Smooth muscle cell (in vitro differentiated cells): ENCODE measurements around the gene PRKX. TPM values are rescaled to one million over a fixed set of nuclear protein-coding genes. Genes with fewer than 3 reads are reported as not detected.
"Not testable (repeated sequence)": the region's sequence is repeated elsewhere in the genome, so short reads cannot be mapped to it uniquely, and the experiment has no call there.

Experiments used
- DNase-seq: peaks from one replicate; lab custom pipeline; 2025; ENCODE audit not compliant: unreplicated experiment; lab: John Stamatoyannopoulos, UW
- H2AFZ ChIP-seq: fragments of 200-600 bp; sonication (generic); 2 replicates; pipeline ENCODE4 v1.6.0; 2016; ENCODE audit warnings: antibody characterized with exemption, low read depth, mild to moderate bottlenecking
- H3F3A ChIP-seq: fragments of 200-600 bp; sonication (generic); 2 replicates; pipeline ENCODE4 v1.6.0; 2017; ENCODE audit warnings: antibody characterized with exemption, low read depth
- H3K27ac ChIP-seq: fragments of 200-600 bp; sonication (generic); 2 replicates; pipeline ENCODE4 v1.5.1; 2016; ENCODE audit warnings: low read depth, mild to moderate bottlenecking
- H3K27me3 ChIP-seq: fragments of 200-600 bp; sonication (generic); 2 replicates; pipeline ENCODE4 v1.6.1; 2016; ENCODE audit warnings: low read depth, mild to moderate bottlenecking
- H3K36me3 ChIP-seq: fragments of 200-600 bp; sonication (generic); 2 replicates; pipeline ENCODE4 v1.5.1; 2016; ENCODE audit warnings: low read depth
- H3K4me1 ChIP-seq: fragments of 200-600 bp; sonication (generic); 2 replicates; pipeline ENCODE4 v1.5.1; 2016; ENCODE audit warnings: low read depth
- H3K4me2 ChIP-seq: fragments of 200-600 bp; sonication (generic); 2 replicates; pipeline ENCODE4 v1.6.0; 2016; ENCODE audit warnings: mild to moderate bottlenecking
- H3K4me3 ChIP-seq: fragments of 200-600 bp; sonication (generic); 2 replicates; pipeline ENCODE4 v1.5.1; 2016; ENCODE audit warnings: mild to moderate bottlenecking
- H3K79me2 ChIP-seq: fragments of 200-600 bp; sonication (generic); 2 replicates; pipeline ENCODE4 v1.6.0; 2016; ENCODE audit warnings: low read depth, mild to moderate bottlenecking
- H3K9ac ChIP-seq: fragments of 200-600 bp; sonication (generic); 2 replicates; pipeline ENCODE4 v1.6.0; 2016; ENCODE audit warnings: low read depth
- H3K9me3 ChIP-seq: fragments of 200-600 bp; sonication (generic); replicated peaks from 2 replicates; pipeline ENCODE4 v1.5.1; 2016; ENCODE audit warnings: low read depth
- H4K20me1 ChIP-seq: fragments of 200-600 bp; sonication (generic); 2 replicates; pipeline ENCODE4 v1.6.0; 2016; ENCODE audit warnings: low read depth
- WGBS: methylation state at CpG from one replicate; pipeline ENCODE4 v1.1.7; 2016; ENCODE audit warnings: low lambda C conversion rate; 5-methylcytosine and 5-hydroxymethylcytosine counted together
- polyA plus RNA-seq: library from polyadenylated mRNA; unstranded; fragments of >200 nt; fragmentation: Nextera tagmentation; extraction: Ambion mirVana; gene quantifications from 2 replicates; pipeline ENCODE4 v1.2.1, GENCODE V29; 2016
- total RNA-seq: library from RNA; depleted of rRNA; stranded (reverse); fragments of >200 nt; gene quantifications from 2 replicates; pipeline ENCODE4 v1.2.3, GENCODE V29; 2014
- TF ChIP-seq, protein P1 (sequence below): fragments of 200-600 bp; sonication (generic); IDR thresholded peaks from 2 replicates; pipeline ENCODE4 v1.5.1; 2017; ENCODE audit warnings: borderline replicate concordance, mild to moderate bottlenecking, antibody characterized with exemption; ENCODE audit not compliant: insufficient read depth, poor library complexity, severe bottlenecking

PRKX gene
- total and polyA plus RNA-seq, 2 experiments from 2014 or later = 9.5 to 10.1 TPM

GRCh38 chrX:3627594-3627993, 85.9 kb downstream of the PRKX start:
- no peaks in the 10 kb centered on the region for H3F3A ChIP-seq
- no peak for DNase-seq
- H2AFZ ChIP-seq = no peak overlapping the region
- no peak overlapping the region for H3K4me2 ChIP-seq
- H4K20me1 ChIP-seq = no peaks in the 10 kb centered on the region
- TF ChIP-seq, protein P1, sequence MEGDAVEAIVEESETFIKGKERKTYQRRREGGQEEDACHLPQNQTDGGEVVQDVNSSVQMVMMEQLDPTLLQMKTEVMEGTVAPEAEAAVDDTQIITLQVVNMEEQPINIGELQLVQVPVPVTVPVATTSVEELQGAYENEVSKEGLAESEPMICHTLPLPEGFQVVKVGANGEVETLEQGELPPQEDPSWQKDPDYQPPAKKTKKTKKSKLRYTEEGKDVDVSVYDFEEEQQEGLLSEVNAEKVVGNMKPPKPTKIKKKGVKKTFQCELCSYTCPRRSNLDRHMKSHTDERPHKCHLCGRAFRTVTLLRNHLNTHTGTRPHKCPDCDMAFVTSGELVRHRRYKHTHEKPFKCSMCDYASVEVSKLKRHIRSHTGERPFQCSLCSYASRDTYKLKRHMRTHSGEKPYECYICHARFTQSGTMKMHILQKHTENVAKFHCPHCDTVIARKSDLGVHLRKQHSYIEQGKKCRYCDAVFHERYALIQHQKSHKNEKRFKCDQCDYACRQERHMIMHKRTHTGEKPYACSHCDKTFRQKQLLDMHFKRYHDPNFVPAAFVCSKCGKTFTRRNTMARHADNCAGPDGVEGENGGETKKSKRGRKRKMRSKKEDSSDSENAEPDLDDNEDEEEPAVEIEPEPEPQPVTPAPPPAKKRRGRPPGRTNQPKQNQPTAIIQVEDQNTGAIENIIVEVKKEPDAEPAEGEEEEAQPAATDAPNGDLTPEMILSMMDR = no peak
- no peaks in the 10 kb centered on the region for H3K79me2 ChIP-seq
- WGBS = 93% methylated on average over 7 of the region's 7 CpGs
- no peaks in the 10 kb centered on the region for H3K36me3 ChIP-seq
- no peak overlapping the region for H3K27ac ChIP-seq
- H3K9me3 ChIP-seq = no peaks in the 10 kb centered on the region
- H3K4me3 ChIP-seq = no peak overlapping the region
- H3K9ac ChIP-seq = no peak overlapping the region
- no peaks in the 10 kb centered on the region for H3K4me1 ChIP-seq
- H3K27me3 ChIP-seq = no peaks in the 10 kb centered on the region

DNA sequence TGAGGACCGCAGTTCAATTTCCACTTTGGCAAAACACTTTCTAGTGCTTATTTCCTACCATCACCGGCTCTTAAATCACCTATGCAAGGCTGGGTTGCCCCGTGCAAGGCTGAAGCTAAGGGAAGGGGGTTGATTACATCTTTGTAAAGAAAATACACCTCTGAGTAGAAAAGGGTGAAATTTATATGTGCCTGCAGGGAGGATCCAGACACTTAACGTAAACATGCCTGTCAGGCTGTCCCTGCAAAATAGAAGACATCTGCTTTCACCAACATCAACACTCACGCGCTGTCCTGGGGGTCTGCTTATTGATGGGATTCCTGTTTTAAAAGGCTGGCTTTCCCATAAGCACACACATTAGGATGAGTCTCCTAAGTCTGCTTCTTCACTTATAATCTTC, 92.0 kb downstream of the PRKX start:
- TF ChIP-seq, protein P1 = no peak

GRCh38 chrX:3611744-3612143, 101.7 kb downstream of the PRKX start:
- H3K4me2 ChIP-seq, H3F3A ChIP-seq, H3K9ac ChIP-seq, H3K36me3 ChIP-seq, H2AFZ ChIP-seq, DNase-seq, H3K9me3 ChIP-seq, H4K20me1 ChIP-seq, H3K27ac ChIP-seq, H3K4me1 ChIP-seq, H3K79me2 ChIP-seq, H3K27me3 ChIP-seq, H3K4me3 ChIP-seq: not testable (repeated sequence)
- WGBS = 86% methylated on average over 6 of the region's 6 CpGs

More for the DNA sequence above, 92.0 kb downstream of the PRKX start:
- Histone ChIP-seq H3K27ac (no peak overlapping the region), H3K9ac (no peak overlapping the region), H3K9me3 (no peaks in the 10 kb centered on the region), H3K4me3 (no peak overlapping the region), H3F3A (no peaks in the 10 kb centered on the region), H3K36me3 (no peaks in the 10 kb centered on the region), H3K4me1 (no peaks in the 10 kb centered on the region), H3K27me3 (no peaks in the 10 kb centered on the region), H2AFZ (no peak overlapping the region), H4K20me1 (no peaks in the 10 kb centered on the region), H3K79me2 (no peaks in the 10 kb centered on the region), H3K4me2 (no peak overlapping the region)
- 74% methylated on average over 6 of the region's 6 CpGs for WGBS
- DNase-seq = no peak

- DNase-seq = no peak
- Histone ChIP-seq H3K4me3 (no peak overlapping the region), H3K36me3 (no peaks in the 10 kb centered on the region), H3K27ac (no peak overlapping the region), H3K9me3 (no peaks in the 10 kb centered on the region), H4K20me1 (no peaks in the 10 kb centered on the region), H3K4me1 (no peaks in the 10 kb centered on the region), H3F3A (no peaks in the 10 kb centered on the region), H3K79me2 (no peaks in the 10 kb centered on the region), H2AFZ (no peak overlapping the region), H3K27me3 (no peaks in the 10 kb centered on the region), H3K4me2 (no peak overlapping the region), H3K9ac (no peak overlapping the region)
- TF ChIP-seq, protein P1 = no peak
- WGBS = 72% methylated on average over 4 of the region's 4 CpGs
These were observed 103.6 kb downstream of the PRKX start for GRCh38 chrX:3609810-3610209.
